ENCODE measurements around the gene TMA7B.

GRCh38 chr22:39995393-39996252 is 35.4 kb downstream of the TMA7B start:
- TF ChIP-seq POLR2A (IDR thresholded peaks at IDR 0.05; ENCODE audit: low read depth, low read length) (no peak), POLR2AphosphoS5 (IDR thresholded peaks at IDR 0.05; ENCODE audit: low read depth, low read length) (no peak)

Data from GM12892 (cell line).